Ecto neural progenitor cell (in vitro differentiated cells): ENCODE data around the gene HPS1.

Experiments
- DNase-seq: peaks from one replicate; pipeline ENCODE4 v3.0.0-alpha.2; 2018; ENCODE audit warnings: low spot score

The HPS1 gene

GRCh38 chr10:98431016-98431415 lies 15.7 kb downstream of the HPS1 start:
- DNase-seq, result peak; percentile 20

- DNase-seq, result peak; percentile 16
Measured at GRCh38 chr10:98430427-98430826, 16.3 kb downstream of the HPS1 start.

- peak; percentile 28 for DNase-seq
Measured at GRCh38 chr10:98429320-98430072, 17.2 kb downstream of the HPS1 start.

GRCh38 chr10:98427011-98427515 lies 19.7 kb downstream of the HPS1 start:
- DNase-seq, result peak; percentile 34

- peak; percentile 72 for DNase-seq
Measured at GRCh38 chr10:98425511-98426352, 21.0 kb downstream of the HPS1 start.

- DNase-seq, result peak; percentile 38
Measured at GRCh38 chr10:98424295-98425254, 22.2 kb downstream of the HPS1 start.

- peak; percentile 68 for DNase-seq
Measured at GRCh38 chr10:98423691-98424120, 23.0 kb downstream of the HPS1 start.

- no peak for DNase-seq
Measured at GRCh38 chr10:98422182-98422581, 24.6 kb downstream of the HPS1 start.

- DNase-seq, result no peak
Measured at GRCh38 chr10:98420786-98421185, 25.9 kb downstream of the HPS1 start.

- no peak for DNase-seq
Measured at GRCh38 chr10:98419469-98420261, 27.1 kb downstream of the HPS1 start.

GRCh38 chr10:98418665-98419468 lies 27.9 kb downstream of the HPS1 start:
- DNase-seq, result no peak

GRCh38 chr10:98417973-98418664 lies 28.6 kb downstream of the HPS1 start:
- no peak for DNase-seq

GRCh38 chr10:98417481-98417959 lies 29.2 kb downstream of the HPS1 start:
- DNase-seq, result no peak

GRCh38 chr10:98416606-98417388 lies 29.9 kb downstream of the HPS1 start:
- DNase-seq, result no peak

GRCh38 chr10:98415731-98416119 lies 31.0 kb downstream of the HPS1 start:
- no peak for DNase-seq

- peak; percentile 84 for DNase-seq
Measured at GRCh38 chr10:98414932-98415730, 31.6 kb downstream of the HPS1 start, which contains the start of gene PYROXD2. TSS of gene PYROXD2 (minus strand) at chr10:98415182. CDS start at chr10:98415135, 47 bp downstream.

GRCh38 chr10:98414578-98414931 lies 32.2 kb downstream of the HPS1 start:
- no peak for DNase-seq

- DNase-seq, result no peak
Measured at GRCh38 chr10:98411768-98412167, 35.0 kb downstream of the HPS1 start.
